NCI-H2029 treated with DMSO at 0.1 percent for 48 hours (cell line): ENCODE data around the gene CRYM.
"Not testable (repeated sequence)": the region's sequence is repeated elsewhere in the genome, so short reads cannot be mapped to it uniquely, and the experiment has no call there.

Source experiments
- DNase-seq: peaks from one replicate; lab custom pipeline; 2025; lab: John Stamatoyannopoulos, UW

The CRYM gene

DNA sequence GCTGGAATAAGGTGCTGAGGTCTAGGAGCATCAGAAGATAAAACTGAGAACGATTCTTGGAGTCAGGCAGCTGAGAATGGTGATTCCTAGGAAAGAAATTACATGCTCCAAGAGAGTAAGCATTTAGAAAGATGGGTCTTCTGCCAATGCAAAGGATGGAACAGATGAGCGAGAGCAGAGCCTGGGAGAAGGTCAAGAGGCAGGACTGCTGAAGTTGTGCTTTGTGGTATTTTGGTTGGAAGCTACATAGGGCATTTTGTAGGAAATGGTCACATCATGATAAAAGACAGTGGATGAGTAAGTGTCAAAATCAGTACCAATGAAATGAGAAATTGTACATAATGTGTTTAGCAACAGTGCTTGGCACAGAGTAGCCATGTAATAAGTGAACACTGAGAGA lies 1.4 kb upstream of the CRYM start:
- DNase-seq: no peak

DNA sequence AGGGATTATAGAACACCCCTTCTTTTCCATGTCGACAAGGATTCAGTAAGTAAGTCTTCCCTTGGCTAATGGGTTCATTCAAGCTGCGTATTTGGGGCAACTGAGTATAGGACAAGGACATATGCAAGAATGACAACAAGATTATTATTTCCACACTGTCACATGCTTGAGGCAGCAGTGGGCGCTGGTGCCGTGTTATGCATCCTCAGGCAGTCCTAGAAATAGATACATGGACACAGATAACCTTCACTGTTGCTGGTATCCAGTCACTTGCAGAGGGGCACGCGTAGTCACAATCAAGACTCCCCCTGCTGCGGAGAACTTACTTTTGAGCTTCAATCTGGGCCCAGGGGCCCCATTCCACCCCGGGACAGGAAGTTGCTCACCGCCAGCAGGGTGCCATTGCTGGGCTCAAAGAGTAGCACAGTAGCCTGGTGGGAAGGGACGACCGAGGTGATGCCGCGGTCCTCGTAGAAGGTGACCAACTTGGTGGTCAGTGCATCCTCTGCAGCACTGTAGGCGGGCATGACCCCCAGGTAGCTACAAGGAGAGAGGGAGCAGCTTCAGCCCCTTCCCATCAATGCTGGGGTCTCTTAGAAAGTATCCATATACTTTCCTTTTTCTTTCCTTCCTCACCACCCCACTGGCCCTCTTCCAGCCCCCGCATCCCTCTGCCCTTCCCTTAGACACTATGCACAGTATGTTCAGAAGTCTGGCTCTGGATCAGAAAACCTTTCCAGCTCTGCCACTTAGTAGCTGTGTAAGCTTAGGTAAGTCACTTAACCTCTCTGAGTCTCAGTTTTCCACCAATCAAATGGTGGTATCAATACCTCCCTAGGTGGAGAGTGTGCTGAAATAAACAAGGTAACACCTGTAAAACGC lies 804 bp downstream of the CRYM start:
- DNase-seq: no peak

GRCh38 chr16:21276090-21276489 lies 2.0 kb downstream of the CRYM start:
- DNase-seq: no peak

DNA sequence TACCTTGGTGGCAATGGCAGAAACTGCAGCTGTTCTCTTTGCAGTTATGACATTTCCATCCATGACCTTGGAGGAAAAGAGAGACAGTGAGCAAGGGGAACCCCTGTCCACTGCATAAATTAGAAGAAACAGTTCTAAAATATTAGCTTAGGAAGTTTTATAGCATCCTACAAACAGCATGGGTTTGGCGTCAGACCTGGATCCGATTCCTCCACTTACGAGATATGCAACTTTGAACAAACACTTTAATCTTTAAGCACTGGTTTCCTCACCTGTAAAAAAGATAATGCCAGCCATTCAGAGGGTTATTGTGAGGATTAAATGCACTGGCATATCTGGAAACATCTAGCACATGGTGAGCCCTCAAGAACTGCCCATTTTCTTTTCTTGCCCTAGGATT lies 2.6 kb downstream of the CRYM start:
- no peak for DNase-seq

GRCh38 chr16:21274172-21274726 lies 3.8 kb downstream of the CRYM start:
- no peak for DNase-seq

DNA sequence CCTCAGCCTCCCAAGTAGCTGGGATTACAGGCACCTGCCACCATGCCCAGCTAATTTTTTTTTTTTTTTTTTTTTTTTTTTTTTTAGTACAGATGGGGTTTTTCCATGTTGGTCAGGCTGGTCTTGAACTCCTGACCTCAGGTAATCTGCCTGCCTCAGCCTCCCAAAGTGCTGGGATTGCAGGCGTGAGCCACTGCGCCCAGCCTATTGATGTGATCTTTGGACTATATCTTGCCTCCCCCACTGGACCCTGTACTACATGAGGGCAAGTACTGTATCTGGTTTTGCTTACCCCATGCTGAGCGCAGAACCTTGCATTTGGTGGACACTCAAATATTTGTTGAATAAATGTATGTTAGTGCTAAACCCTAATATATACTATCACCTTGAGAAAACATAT lies 5.3 kb downstream of the CRYM start:
- not testable (repeated sequence) for DNase-seq

DNA sequence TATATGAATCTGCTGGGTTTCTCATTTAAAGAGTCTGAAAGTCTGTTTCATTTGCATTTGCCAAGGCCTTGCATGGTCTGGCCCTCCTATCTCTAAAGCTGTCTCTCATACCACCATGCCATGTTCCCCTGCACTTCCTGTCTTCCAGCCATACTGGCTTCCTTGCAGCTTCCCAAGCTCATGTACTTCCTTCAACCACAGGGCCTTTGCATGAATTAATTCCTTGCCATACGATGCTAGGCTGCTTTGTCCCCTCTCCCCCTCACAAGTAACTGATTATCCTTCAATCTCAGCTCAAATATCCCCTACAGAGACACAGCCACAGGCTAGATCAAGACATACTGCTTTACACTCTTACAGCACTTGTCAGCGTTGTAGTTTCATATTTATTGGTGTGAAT lies 5.8 kb downstream of the CRYM start:
- DNase-seq: no peak

GRCh38 chr16:21268236-21268635 lies 9.9 kb downstream of the CRYM start:
- DNase-seq: no peak

GRCh38 chr16:21267298-21267697 lies 10.8 kb downstream of the CRYM start:
- DNase-seq: no peak

GRCh38 chr16:21265104-21265837 lies 12.8 kb downstream of the CRYM start:
- peak; percentile 57 for DNase-seq

- DNase-seq: no peak
Observed at GRCh38 chr16:21264571-21265036, 13.5 kb downstream of the CRYM start.

DNA sequence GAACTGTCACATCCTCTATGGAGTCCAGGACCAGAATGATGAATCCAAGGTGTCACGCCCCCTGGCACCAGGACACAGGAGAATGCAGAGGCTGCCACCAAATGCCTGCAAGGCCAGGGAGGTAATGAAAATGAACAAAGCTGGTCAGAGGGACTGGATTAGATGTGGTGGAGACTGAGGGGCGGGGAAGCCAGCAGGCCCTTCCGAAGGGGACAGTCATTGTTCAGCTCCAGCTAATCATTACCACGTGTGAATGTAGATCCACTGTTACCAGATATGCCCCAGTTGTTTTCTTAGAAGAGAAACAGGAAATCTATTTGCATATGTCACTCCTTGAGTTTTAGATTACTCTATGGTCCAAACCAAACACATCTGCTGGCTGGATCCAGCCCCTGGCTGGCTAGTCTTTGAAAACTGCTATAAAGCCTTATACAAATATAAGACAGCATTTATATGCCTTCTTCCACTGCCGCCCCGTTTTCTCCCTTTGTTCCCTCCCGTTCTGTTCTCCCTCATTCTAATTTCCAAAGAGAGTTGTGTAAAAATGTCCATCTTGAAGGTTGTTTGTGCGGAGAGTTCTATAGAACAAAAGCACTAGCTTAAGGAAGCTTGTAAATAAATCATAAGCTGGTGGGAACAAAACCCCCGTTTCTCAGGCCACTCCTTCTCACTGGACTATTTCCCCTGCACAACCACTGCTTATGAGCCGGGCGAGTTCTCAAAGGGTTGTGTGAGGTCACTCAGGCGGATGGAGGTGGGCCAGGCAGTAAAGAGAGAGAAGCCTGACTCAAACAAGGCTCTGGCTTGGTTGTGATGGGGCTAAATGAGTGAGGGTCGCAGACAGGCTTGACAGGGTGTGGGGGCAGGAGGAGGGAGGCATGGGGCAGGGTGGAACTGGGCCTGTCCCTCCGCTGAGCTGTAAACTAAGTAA lies 14.2 kb downstream of the CRYM start:
- peak; percentile 58 for DNase-seq

- no peak for DNase-seq
Observed at GRCh38 chr16:21262779-21263639, 15.1 kb downstream of the CRYM start.

DNA sequence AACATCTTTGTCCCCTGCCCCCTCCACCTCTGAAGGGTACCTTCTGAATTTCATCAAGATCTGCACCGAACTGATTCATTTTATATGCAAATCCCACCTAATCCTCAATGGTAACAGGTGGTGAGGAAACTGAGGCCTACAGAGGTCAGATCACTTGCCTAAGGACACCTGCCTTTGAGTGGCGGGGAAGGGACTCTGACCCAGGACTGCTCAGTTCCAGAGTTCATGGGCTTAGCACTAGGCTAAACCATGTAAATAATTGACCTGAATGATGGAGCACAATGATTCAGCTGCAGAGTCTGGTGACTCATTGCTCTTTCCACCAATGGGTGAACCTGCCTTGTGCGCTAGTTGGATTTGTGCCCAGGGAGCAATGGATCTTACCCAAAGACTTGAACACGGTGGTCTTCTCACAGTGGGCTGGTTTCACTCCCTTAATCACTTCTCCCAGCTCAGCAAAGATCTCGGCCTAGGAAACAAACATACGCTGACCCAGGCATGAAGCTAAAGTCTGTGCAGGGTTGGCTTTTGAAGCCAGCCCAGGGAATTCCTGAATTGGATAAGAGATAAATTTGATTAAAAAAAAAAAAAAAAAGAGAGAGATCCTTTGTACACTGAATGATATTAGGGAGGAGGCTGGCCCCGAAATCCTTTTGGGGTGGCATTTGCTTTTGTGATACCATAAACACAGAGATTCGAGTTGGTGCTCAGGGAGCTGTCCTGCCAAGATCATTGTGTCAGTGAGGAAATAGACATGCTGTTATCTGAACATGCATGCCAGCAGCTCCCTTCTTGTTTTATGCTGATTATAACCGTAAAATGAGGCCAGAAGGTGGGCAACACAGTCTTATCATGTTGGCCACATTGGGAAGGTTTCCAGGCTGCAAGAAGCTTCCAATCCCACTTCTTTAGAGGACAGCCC lies 17.0 kb downstream of the CRYM start:
- no peak for DNase-seq

GRCh38 chr16:21257284-21257683 lies 20.8 kb downstream of the CRYM start:
- no peak for DNase-seq

DNA sequence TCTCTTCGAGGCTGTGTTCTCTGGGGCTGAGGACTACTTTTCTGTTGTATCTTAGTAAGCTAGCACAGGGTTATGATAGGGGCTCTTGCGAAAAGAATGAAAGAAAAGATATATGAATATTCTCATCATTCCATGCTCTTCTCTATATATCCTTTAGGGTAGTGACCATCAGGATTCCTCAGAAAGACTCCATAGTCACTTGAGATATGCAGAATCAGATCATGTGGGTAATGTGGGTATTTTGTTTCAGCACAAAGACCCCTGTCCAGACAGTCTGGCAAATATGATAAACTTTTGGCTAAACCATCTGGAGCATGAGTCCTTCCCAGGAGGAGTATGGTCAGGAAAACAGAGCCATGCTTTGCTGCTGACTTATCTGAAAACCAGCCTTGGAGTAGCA lies 21.5 kb downstream of the CRYM start:
- DNase-seq: no peak

- no peak for DNase-seq
Observed at GRCh38 chr16:21253470-21253869, 24.6 kb downstream of the CRYM start.

- DNase-seq: no peak
Observed at GRCh38 chr16:21250072-21250923, 27.8 kb downstream of the CRYM start.

- not testable (repeated sequence) for DNase-seq
Observed at GRCh38 chr16:21248179-21248578, 29.9 kb downstream of the CRYM start.
